GM19455 (cell line): ENCODE data around the gene LAMC3.

ENCODE experiments used
- ATAC-seq: cut with Tn5 transposase; IDR thresholded peaks from one replicate; pipeline ENCODE4 v1.9.1; 2021; ENCODE audit not compliant: unreplicated experiment

LAMC3 gene

GRCh38 chr9:131010482-131011273 is 1.7 kb downstream of the LAMC3 start:
- ATAC-seq, result no peak

GRCh38 chr9:131011274-131012022 is 2.5 kb downstream of the LAMC3 start:
- no peak for ATAC-seq

- ATAC-seq, result no peak
Observed at GRCh38 chr9:131012023-131012334, 3.0 kb downstream of the LAMC3 start.

- ATAC-seq, result no peak
Observed at GRCh38 chr9:131012396-131012917, 3.5 kb downstream of the LAMC3 start.

- ATAC-seq, result no peak
Observed at GRCh38 chr9:131013015-131013755, 4.2 kb downstream of the LAMC3 start.

- no peak for ATAC-seq
Observed at GRCh38 chr9:131013771-131014676, 5.0 kb downstream of the LAMC3 start.

- ATAC-seq, result no peak
Observed at GRCh38 chr9:131015112-131015511, 6.1 kb downstream of the LAMC3 start.

GRCh38 chr9:131015876-131016397 is 7.0 kb downstream of the LAMC3 start:
- ATAC-seq, result no peak

GRCh38 chr9:131017067-131017466 is 8.1 kb downstream of the LAMC3 start:
- no peak for ATAC-seq

GRCh38 chr9:131018621-131019020 is 9.6 kb downstream of the LAMC3 start:
- ATAC-seq, result no peak

- no peak for ATAC-seq
Observed at GRCh38 chr9:131019388-131020239, 10.6 kb downstream of the LAMC3 start.

- ATAC-seq, result no peak
Observed at GRCh38 chr9:131020388-131020787, 11.4 kb downstream of the LAMC3 start.

GRCh38 chr9:131020862-131021261 is 11.9 kb downstream of the LAMC3 start:
- ATAC-seq, result no peak

GRCh38 chr9:131021785-131022184 is 12.8 kb downstream of the LAMC3 start:
- ATAC-seq, result no peak

- ATAC-seq, result no peak
Observed at GRCh38 chr9:131024978-131025868, 16.2 kb downstream of the LAMC3 start.

GRCh38 chr9:131025953-131026858 is 17.2 kb downstream of the LAMC3 start:
- no peak for ATAC-seq
